ENCODE measurements around the gene CELF5.
"Not testable (repeated sequence)": the region's sequence is repeated elsewhere in the genome, so short reads cannot be mapped to it uniquely, and the experiment has no call there.

Gene CELF5

DNA sequence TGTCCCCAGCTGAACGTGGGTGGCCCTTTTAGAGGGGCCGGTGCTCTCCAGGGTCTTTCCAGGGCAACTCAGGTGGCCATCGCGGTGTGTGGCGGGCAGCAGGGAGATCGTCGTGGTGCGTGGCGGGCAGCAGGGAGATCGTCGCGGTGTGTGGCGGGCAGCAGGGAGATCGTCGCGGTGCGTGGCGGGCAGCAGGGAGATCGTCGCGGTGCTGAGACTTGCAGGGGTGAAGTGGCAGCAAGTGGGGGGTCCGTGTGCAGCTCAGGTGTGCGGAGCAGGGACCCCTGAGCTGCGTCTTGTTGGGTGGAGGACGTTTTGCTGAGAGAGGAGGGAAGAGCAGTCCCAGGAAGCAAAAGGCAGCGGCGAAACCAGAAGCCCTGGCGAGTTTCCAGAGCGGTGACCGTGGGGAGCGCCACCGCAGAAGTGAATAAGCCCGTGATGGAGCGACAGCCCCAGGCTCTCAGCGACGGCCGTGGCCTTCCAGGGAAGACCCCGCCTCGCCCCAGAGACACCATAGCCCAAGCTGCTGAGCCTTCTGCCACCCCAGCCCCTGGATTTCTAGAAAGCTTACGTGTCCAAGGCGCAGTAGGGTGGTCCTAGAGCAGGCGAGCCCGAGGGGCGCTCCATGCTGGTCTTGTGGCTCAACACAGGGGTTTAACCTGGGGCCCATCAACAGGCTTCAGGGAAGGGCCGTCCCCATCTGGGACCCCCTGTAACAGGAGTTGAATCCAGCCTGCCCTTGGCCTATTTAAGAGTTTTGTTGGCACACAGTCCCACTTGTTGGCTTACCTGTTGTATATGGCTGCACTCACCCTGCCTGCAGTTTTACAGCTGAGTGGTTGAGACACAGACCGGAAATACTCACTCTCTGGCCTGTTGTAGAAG, 33.3 kb upstream of the CELF5 start:
- DNase-seq: no peak

DNA sequence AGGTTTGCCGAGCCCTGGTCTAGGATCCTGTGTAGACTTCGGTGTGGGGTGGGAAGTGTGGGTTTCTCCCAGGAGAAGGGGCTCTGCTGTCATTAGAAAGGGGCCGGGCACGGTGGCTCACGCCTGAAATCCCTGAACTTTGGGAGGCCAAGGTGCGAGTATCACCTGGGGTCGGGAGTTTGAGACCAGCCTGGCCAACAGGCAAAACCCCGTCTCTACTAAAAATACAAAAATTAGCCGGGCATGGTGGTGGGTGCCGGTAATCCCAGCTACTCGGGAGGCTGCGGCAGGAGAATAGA, 32.7 kb upstream of the CELF5 start:
- not testable (repeated sequence) for DNase-seq

DNA sequence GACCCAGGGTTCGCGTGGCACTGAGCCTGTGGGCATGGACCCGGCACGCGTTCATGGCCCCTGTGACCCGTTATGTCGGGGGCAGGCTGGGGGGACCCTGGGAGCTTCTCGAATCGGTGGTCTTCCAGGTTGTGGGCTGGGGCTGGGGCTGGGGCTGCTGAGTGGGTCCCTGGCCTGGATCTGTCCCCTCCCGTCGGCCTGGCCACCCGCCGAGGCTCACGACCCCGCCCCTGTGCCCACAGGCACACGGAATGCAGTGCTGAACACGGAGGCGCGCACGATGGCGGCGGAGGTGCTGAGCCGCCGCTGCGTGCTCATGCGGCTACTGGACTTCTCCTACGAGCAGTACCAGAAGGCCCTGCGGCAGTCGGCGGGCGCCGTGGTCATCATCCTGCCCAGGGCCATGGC, 32.2 kb upstream of the CELF5 start:
- DNase-seq: no peak

- DNase-seq: no peak
Measured at GRCh38 chr19:3192684-3193083, 31.8 kb upstream of the CELF5 start.

DNA sequence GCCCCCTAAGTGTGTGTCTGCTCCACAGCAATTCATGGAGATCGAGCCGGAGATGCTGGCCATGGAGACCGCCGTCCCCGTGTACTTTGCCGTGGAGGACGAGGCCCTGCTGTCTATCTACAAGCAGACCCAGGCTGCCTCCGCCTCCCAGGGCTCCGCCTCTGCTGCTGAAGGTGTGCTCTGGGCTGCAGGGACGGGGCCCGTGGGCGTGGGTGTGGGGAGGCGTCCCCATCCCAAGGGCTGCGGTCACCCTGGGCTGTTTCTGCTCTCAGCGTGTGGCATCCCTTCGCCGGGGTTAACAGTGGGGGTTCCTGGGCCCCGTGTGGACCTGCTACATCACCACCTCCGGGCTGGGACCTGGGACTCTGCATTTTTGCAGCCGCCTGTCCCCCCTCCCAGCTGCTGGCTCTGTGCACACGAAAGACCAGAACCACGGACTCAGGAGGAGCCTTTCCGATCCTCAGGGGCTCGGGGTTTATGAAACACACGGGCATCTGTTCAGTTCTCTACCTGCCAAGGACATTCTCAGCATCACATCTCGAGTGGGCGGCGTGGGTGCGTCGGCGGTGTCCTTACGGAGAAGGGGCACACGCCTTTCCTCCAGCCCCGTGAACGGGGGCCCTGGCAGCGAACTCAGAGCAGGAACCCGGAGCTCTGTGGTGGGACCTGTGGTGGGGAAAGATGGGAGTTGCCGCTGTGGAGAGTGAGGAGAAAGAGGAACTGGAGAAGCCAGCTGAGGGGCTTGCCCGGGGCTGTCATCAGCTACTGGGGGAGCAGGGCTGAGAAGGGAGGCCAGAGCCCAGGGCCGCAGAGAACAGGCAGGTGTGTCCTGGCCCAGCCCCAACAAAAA, 31.0 kb upstream of the CELF5 start:
- no peak for DNase-seq

- no peak for DNase-seq
Measured at GRCh38 chr19:3194106-3195087, 30.1 kb upstream of the CELF5 start.

DNA sequence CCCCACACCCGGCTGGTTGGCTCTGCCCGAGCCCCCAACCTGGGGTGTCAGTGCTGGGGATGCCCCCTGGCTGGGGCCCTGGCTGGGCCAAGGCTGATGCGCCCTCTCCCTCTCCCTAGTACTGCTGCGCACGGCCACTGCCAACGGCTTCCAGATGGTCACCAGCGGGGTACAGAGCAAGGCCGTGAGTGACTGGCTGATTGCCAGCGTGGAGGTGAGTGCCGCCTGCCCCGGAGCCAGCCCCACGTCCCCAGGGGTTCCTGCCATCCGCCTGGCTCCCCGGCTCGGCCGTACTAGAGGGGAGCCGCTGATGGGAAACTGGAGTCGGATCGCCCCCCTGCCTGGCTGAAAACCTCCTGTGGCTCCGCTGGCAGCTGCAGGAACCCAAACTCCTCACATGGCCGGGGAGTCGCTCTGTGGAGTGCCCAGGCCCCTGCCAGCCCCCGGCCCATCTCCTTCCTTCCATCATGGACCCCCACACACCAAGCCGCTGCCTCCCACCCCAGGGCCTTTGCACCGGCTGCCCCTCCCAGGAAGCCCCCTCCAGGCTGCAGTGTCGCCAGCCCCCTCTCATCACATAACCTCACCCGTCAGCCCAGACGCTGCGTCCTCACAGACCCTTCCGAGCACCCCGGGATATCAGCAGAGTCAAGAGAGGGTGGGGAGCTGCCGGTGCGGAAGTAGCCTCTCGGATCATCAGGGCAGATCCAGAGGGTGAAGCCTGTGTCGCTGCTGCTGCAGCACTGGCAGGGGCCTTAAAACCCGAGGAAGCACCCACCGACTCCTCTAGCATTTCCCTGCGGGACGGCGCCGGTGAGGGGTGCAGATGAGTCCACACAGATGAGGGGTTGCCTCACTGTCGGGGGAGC, 28.2 kb upstream of the CELF5 start:
- peak; percentile 64 to 74 for DNase-seq

- DNase-seq: no peak
Measured at GRCh38 chr19:3196933-3197205, 27.6 kb upstream of the CELF5 start.

GRCh38 chr19:3198901-3199700, 25.4 kb upstream of the CELF5 start:
- DNase-seq: no peak

- DNase-seq: no peak
Measured at GRCh38 chr19:3201072-3201700, 23.3 kb upstream of the CELF5 start.

DNA sequence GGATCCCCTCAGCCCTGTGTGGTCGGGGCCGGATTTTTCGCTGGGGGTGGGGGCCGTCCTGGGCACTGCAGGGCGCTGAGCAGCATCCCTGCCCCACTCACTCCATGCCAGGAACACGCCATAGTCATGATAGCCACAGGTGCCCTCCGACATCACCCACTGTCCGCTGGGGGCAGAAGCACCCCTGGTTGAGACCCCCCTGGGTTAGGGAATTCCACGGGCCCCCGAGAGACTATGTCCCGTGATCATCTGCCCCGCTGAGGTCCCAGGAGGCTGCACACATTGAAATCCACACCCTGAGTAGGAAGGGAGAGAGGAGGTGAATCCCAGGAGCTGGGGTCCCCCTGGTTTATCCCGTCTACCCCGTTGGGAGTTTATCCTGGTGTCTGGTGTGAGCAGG, 22.6 kb upstream of the CELF5 start:
- no peak for DNase-seq

DNA sequence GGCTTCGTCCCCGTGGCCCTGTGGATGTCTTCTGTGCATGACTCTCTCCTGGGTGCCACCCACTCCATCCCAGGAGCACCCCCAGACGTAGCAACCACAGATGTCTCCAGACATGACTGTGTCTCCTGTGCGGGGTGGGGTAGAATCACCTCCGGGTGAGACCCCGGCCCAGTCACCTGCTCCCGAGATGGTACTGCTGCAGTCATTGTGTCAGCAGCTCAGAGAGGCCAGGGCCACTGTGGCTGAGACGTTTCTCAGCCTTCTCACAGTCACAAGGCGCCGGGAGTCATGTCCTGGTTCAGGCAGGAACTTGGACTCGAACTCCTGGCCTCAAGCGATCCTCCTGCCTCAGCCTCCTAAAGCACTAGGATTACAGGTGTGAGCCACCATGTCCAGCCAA, 22.1 kb upstream of the CELF5 start:
- DNase-seq: no peak

DNA sequence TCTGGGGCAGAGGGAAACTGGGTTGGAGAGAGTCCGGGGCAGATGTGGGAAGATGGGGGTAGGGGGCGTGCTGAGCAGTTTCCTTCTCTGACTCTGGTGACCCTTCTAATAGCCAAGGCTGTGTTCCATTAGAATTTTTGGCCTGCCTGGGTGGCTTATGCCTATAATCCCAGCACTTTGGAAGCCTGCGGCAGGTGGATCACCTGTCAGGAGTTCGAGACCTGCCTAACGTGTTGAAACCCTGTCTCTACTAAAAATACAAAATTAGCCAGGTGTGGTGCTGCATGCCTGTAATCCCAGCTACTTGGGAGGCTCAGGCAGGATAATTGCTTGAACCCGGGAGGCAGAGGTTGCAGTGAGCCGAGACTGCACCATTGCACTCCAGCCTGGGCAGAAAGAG, 21.6 kb upstream of the CELF5 start:
- DNase-seq: not testable (repeated sequence)

GRCh38 chr19:3203805-3204645, 20.4 kb upstream of the CELF5 start:
- DNase-seq: no peak

- DNase-seq: no peak
Measured at GRCh38 chr19:3204646-3205275, 19.7 kb upstream of the CELF5 start.

DNA sequence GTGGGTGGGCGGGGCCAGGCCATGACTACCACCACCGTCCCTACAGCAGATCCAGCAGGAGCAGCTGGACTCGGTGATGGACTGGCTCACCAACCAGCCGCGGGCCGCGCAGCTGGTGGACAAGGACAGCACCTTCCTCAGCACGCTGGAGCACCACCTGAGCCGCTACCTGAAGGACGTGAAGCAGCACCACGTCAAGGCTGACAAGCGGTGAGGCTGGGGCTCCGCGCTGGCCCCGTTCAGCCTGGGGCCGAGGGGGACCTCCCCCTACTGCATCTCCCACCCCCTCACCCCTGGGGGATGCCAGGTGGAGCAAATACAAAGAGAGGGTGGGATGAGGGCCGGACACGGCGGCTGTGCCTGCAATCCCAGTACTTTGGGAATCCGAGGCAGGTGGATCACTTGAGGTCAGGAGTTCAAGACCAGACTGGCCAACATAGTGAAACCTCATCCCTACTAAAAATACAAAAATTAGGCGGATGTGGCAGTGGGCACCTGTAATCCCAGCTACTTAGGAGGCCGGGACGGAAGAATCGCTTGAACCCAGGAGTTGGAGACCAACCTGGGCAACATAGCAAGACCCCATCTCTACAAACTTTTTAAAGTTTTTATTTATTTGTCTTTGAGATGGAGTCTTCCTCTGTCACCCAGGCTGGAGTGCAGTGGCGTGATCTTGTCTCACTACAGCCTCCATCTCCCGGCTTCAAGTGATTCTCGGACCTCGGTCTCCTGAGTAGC, 18.1 kb upstream of the CELF5 start:
- DNase-seq: no peak

- no peak for DNase-seq
Measured at GRCh38 chr19:3207461-3208242, 16.8 kb upstream of the CELF5 start.

All from NCI-H524 (cell line).